ENCODE measurements around the gene SRPK2. TPM values are rescaled to one million over a fixed set of nuclear protein-coding genes. Genes with fewer than 3 reads are reported as not detected.

Gene SRPK2
- polyA plus RNA-seq, 1 donor, result 26.7 TPM

GRCh38 chr7:105153531-105153930 lies 235.2 kb downstream of the SRPK2 start:
- H3K27ac ChIP-seq (ENCODE audit: low read length), result no peak overlapping the region
- H3K27me3 ChIP-seq (ENCODE audit: control insufficient read depth, insufficient read depth, low read length), result no peaks in the 10 kb centered on the region
- no CpG with 5 or more reads among the region's 6 CpGs for WGBS (ENCODE audit: insufficient coverage, low lambda C conversion rate)
- peaks cover 12% of the 10 kb centered on the region for H3K36me3 ChIP-seq (ENCODE audit: control insufficient read depth, insufficient read depth, low read length)
- no peak for DNase-seq
- no peak overlapping the region for H3K4me3 ChIP-seq (ENCODE audit: low read length)
- no peaks in the 10 kb centered on the region for H3K9me3 ChIP-seq (ENCODE audit: control insufficient read depth, low read depth, low read length)
- H3K4me1 ChIP-seq (ENCODE audit: control insufficient read depth, insufficient read depth, low read length), result no peaks in the 10 kb centered on the region

- no peak for DNase-seq
- Histone ChIP-seq H3K27ac (ENCODE audit: low read length) (no peak overlapping the region), H3K9me3 (ENCODE audit: control insufficient read depth, low read depth, low read length) (no peaks in the 10 kb centered on the region), H3K4me1 (ENCODE audit: control insufficient read depth, insufficient read depth, low read length) (no peaks in the 10 kb centered on the region), H3K4me3 (ENCODE audit: low read length) (no peak overlapping the region), H3K36me3 (ENCODE audit: control insufficient read depth, insufficient read depth, low read length) (peaks cover 10% of the 10 kb centered on the region), H3K27me3 (ENCODE audit: control insufficient read depth, insufficient read depth, low read length) (no peaks in the 10 kb centered on the region)
- WGBS (ENCODE audit: insufficient coverage, low lambda C conversion rate), result 100% methylated on average over 2 of the region's 3 CpGs
Measured at GRCh38 chr7:105151152-105151551, 237.6 kb downstream of the SRPK2 start.

GRCh38 chr7:105149827-105150226 lies 238.9 kb downstream of the SRPK2 start:
- Histone ChIP-seq H3K27ac (ENCODE audit: low read length) (no peak overlapping the region), H3K36me3 (ENCODE audit: control insufficient read depth, insufficient read depth, low read length) (peaks cover 3% of the 10 kb centered on the region), H3K9me3 (ENCODE audit: control insufficient read depth, low read depth, low read length) (no peaks in the 10 kb centered on the region), H3K4me1 (ENCODE audit: control insufficient read depth, insufficient read depth, low read length) (no peaks in the 10 kb centered on the region), H3K27me3 (ENCODE audit: control insufficient read depth, insufficient read depth, low read length) (no peaks in the 10 kb centered on the region), H3K4me3 (ENCODE audit: low read length) (no peak overlapping the region)
- DNase-seq, result no peak
- WGBS (ENCODE audit: insufficient coverage, low lambda C conversion rate), result no CpG with 5 or more reads among the region's 3 CpGs

- Histone ChIP-seq H3K27me3 (ENCODE audit: control insufficient read depth, insufficient read depth, low read length) (no peaks in the 10 kb centered on the region), H3K4me3 (ENCODE audit: low read length) (no peak overlapping the region), H3K36me3 (ENCODE audit: control insufficient read depth, insufficient read depth, low read length) (peaks cover 45% of the 10 kb centered on the region), H3K4me1 (ENCODE audit: control insufficient read depth, insufficient read depth, low read length) (no peaks in the 10 kb centered on the region), H3K27ac (ENCODE audit: low read length) (no peak overlapping the region), H3K9me3 (ENCODE audit: control insufficient read depth, low read depth, low read length) (no peaks in the 10 kb centered on the region)
- peak in 1 of 2 donors; percentile 20 for DNase-seq
- no CpG with 5 or more reads among the region's 6 CpGs for WGBS (ENCODE audit: insufficient coverage, low lambda C conversion rate)
Measured at GRCh38 chr7:105141068-105141467, 247.7 kb downstream of the SRPK2 start.

- no peak overlapping the region for H3K27ac ChIP-seq (ENCODE audit: low read length)
- H3K9me3 ChIP-seq (ENCODE audit: control insufficient read depth, low read depth, low read length), result no peaks in the 10 kb centered on the region
- H3K4me1 ChIP-seq (ENCODE audit: control insufficient read depth, insufficient read depth, low read length), result no peaks in the 10 kb centered on the region
- H3K27me3 ChIP-seq (ENCODE audit: control insufficient read depth, insufficient read depth, low read length), result no peaks in the 10 kb centered on the region
- no peak overlapping the region for H3K4me3 ChIP-seq (ENCODE audit: low read length)
- H3K36me3 ChIP-seq (ENCODE audit: control insufficient read depth, insufficient read depth, low read length), result peaks cover 50% of the 10 kb centered on the region
- DNase-seq, result no peak
Measured at GRCh38 chr7:105139381-105139780, 249.3 kb downstream of the SRPK2 start.

- Histone ChIP-seq H3K36me3 (ENCODE audit: control insufficient read depth, insufficient read depth, low read length) (peaks cover 52% of the 10 kb centered on the region), H3K27me3 (ENCODE audit: control insufficient read depth, insufficient read depth, low read length) (no peaks in the 10 kb centered on the region), H3K27ac (ENCODE audit: low read length) (no peak overlapping the region), H3K9me3 (ENCODE audit: control insufficient read depth, low read depth, low read length) (no peaks in the 10 kb centered on the region), H3K4me3 (ENCODE audit: low read length) (no peak overlapping the region), H3K4me1 (ENCODE audit: control insufficient read depth, insufficient read depth, low read length) (no peaks in the 10 kb centered on the region)
- no peak for DNase-seq
- WGBS (ENCODE audit: insufficient coverage, low lambda C conversion rate), result 94% methylated on average over 2 of the region's 4 CpGs
Measured at GRCh38 chr7:105137898-105138297, 250.8 kb downstream of the SRPK2 start.

- Histone ChIP-seq H3K4me3 (ENCODE audit: low read length) (no peak overlapping the region), H3K27ac (ENCODE audit: low read length) (no peak overlapping the region), H3K4me1 (ENCODE audit: control insufficient read depth, insufficient read depth, low read length) (no peaks in the 10 kb centered on the region), H3K9me3 (ENCODE audit: control insufficient read depth, low read depth, low read length) (no peaks in the 10 kb centered on the region), H3K27me3 (ENCODE audit: control insufficient read depth, insufficient read depth, low read length) (no peaks in the 10 kb centered on the region), H3K36me3 (ENCODE audit: control insufficient read depth, insufficient read depth, low read length) (peaks cover 56% of the 10 kb centered on the region)
- WGBS (ENCODE audit: insufficient coverage, low lambda C conversion rate), result no CpG with 5 or more reads among the region's 3 CpGs
- DNase-seq, result no peak
Measured at GRCh38 chr7:105136221-105136620, 252.5 kb downstream of the SRPK2 start.

GRCh38 chr7:105133986-105134655 lies 254.6 kb downstream of the SRPK2 start:
- no CpG with 5 or more reads among the region's 9 CpGs for WGBS (ENCODE audit: insufficient coverage, low lambda C conversion rate)

GRCh38 chr7:105133358-105133757 lies 255.4 kb downstream of the SRPK2 start:
- Histone ChIP-seq H3K27me3 (ENCODE audit: control insufficient read depth, insufficient read depth, low read length) (no peaks in the 10 kb centered on the region), H3K9me3 (ENCODE audit: control insufficient read depth, low read depth, low read length) (no peaks in the 10 kb centered on the region), H3K4me3 (ENCODE audit: low read length) (no peak overlapping the region), H3K36me3 (ENCODE audit: control insufficient read depth, insufficient read depth, low read length) (peaks cover 56% of the 10 kb centered on the region), H3K27ac (ENCODE audit: low read length) (no peak overlapping the region), H3K4me1 (ENCODE audit: control insufficient read depth, insufficient read depth, low read length) (no peaks in the 10 kb centered on the region)
- DNase-seq, result no peak
- no CpG with 5 or more reads among the region's 7 CpGs for WGBS (ENCODE audit: insufficient coverage, low lambda C conversion rate)

More at GRCh38 chr7:105133986-105134655, 254.6 kb downstream of the SRPK2 start:
- H3K4me1 ChIP-seq (ENCODE audit: control insufficient read depth, insufficient read depth, low read length), result no peaks in the 10 kb centered on the region
- DNase-seq, result no peak
- H3K4me3 ChIP-seq (ENCODE audit: low read length), result no peak overlapping the region
- H3K27ac ChIP-seq (ENCODE audit: low read length), result no peak overlapping the region
- H3K9me3 ChIP-seq (ENCODE audit: control insufficient read depth, low read depth, low read length), result no peaks in the 10 kb centered on the region
- peaks cover 61% of the 10 kb centered on the region for H3K36me3 ChIP-seq (ENCODE audit: control insufficient read depth, insufficient read depth, low read length)
- H3K27me3 ChIP-seq (ENCODE audit: control insufficient read depth, insufficient read depth, low read length), result no peaks in the 10 kb centered on the region

- peaks cover 52% of the 10 kb centered on the region for H3K36me3 ChIP-seq (ENCODE audit: control insufficient read depth, insufficient read depth, low read length)
Measured at GRCh38 chr7:105132835-105133234, 255.9 kb downstream of the SRPK2 start.

GRCh38 chr7:105132335-105132734 lies 256.4 kb downstream of the SRPK2 start:
- Histone ChIP-seq H3K36me3 (ENCODE audit: control insufficient read depth, insufficient read depth, low read length) (peaks cover 49% of the 10 kb centered on the region), H3K4me3 (ENCODE audit: low read length) (no peak overlapping the region), H3K4me1 (ENCODE audit: control insufficient read depth, insufficient read depth, low read length) (no peaks in the 10 kb centered on the region), H3K27me3 (ENCODE audit: control insufficient read depth, insufficient read depth, low read length) (no peaks in the 10 kb centered on the region), H3K9me3 (ENCODE audit: control insufficient read depth, low read depth, low read length) (no peaks in the 10 kb centered on the region), H3K27ac (ENCODE audit: low read length) (no peak overlapping the region)
- DNase-seq, result no peak
- WGBS (ENCODE audit: insufficient coverage, low lambda C conversion rate), result no CpG with 5 or more reads among the region's 5 CpGs

More at GRCh38 chr7:105132835-105133234, 255.9 kb downstream of the SRPK2 start:
- no peaks in the 10 kb centered on the region for H3K9me3 ChIP-seq (ENCODE audit: control insufficient read depth, low read depth, low read length)
- no peak for DNase-seq
- WGBS (ENCODE audit: insufficient coverage, low lambda C conversion rate), result no CpG with 5 or more reads among the region's 10 CpGs
- no peak overlapping the region for H3K27ac ChIP-seq (ENCODE audit: low read length)
- H3K27me3 ChIP-seq (ENCODE audit: control insufficient read depth, insufficient read depth, low read length), result no peaks in the 10 kb centered on the region
- H3K4me3 ChIP-seq (ENCODE audit: low read length), result no peak overlapping the region
- H3K4me1 ChIP-seq (ENCODE audit: control insufficient read depth, insufficient read depth, low read length), result no peaks in the 10 kb centered on the region
